Esophagus muscularis mucosa (tissue), 4 donors: ENCODE measurements around the gene GPR87. TPM values are rescaled to one million over a fixed set of nuclear protein-coding genes. Genes with fewer than 3 reads are reported as not detected.

Experiments
- DNase-seq: peaks from one replicate; pipeline ENCODE4 v3.0.0-alpha.2; 2017; ENCODE audit errors: extremely low spot score
- H3K27ac ChIP-seq, 4 donors: fragments of 200-600 bp; sonication (generic); replicated peaks in 1 of 4; 1 replicate in 3 of 4; 2 replicates in 1 of 4; pipeline ENCODE4 v1.5.1; 2016 to 2019; ENCODE audit warnings: mild to moderate bottlenecking in 1 of 4
- H3K27me3 ChIP-seq, 4 donors: fragments of 200-600 bp; sonication (generic); one replicate each; pipeline versions ENCODE4 v1.5.1 to v1.6.0; 2016 to 2019
- H3K36me3 ChIP-seq, 4 donors: fragments of 200-600 bp; sonication (generic); one replicate each; pipeline ENCODE4 v1.5.1; 2016 to 2019
- H3K4me1 ChIP-seq, 4 donors: fragments of 200-600 bp; sonication (generic); one replicate each; pipeline ENCODE4 v1.5.1; 2016 to 2019
- H3K4me3 ChIP-seq, 4 donors: fragments of 200-600 bp; sonication (generic); 1 replicate in 2 of 4; 2 replicates in 2 of 4; pipeline ENCODE4 v1.5.1; 2016 to 2019; ENCODE audit warnings: mild to moderate bottlenecking in 4 of 4, moderate library complexity in 1 of 4
- H3K9me3 ChIP-seq, 4 donors: fragments of 200-600 bp; sonication (generic); 1 replicate in 3 of 4; 2 replicates in 1 of 4; pipeline ENCODE4 v1.5.1; 2016 to 2019
- EP300 ChIP-seq: sonication (generic); formaldehyde crosslinking; IDR thresholded peaks from one replicate; pipeline ENCODE4 v1.6.1; 2017; ENCODE audit warnings: antibody characterized with exemption
- POLR2A ChIP-seq: fragments of 450-650 bp; IDR thresholded peaks from one replicate; pipeline ENCODE4 v1.6.1; 2017; ENCODE audit warnings: antibody characterized with exemption, moderate library complexity, mild to moderate bottlenecking, low read depth
- POLR2AphosphoS5 ChIP-seq, 2 donors: sonication (generic); formaldehyde crosslinking; IDR thresholded peaks; one replicate each; pipeline ENCODE4 v1.6.1; 2017; ENCODE audit warnings: antibody characterized with exemption in 2 of 2
- WGBS: methylation state at CpG from one replicate; pipeline ENCODE4 v1.1.5; 2018; 5-methylcytosine and 5-hydroxymethylcytosine counted together
- intact Hi-C: fragments of 100-400 bp; cut with DNase I; formaldehyde crosslinking; loops from one replicate; pipeline ENCODE4 v1.15.1; 2023
- total RNA-seq, 4 donors: library from RNA; depleted of rRNA; stranded (reverse); fragments of >200 nt; gene quantifications; one replicate each; pipeline versions ENCODE4 v1.1.0 to v1.2.1, GENCODE V29; 2016
- TF ChIP-seq, protein P1 (sequence below), 3 experiments: fragments of 200-600 bp in 2 of 3; fragments of 450-650 bp in 1 of 3; sonication (generic) in 2 of 3; IDR thresholded peaks; one replicate each; pipeline ENCODE4 v1.5.1; 2017 to 2019; ENCODE audit warnings: antibody characterized with exemption in 3 of 3, mild to moderate bottlenecking in 2 of 3, moderate library complexity in 1 of 3

GPR87 gene, protein sequence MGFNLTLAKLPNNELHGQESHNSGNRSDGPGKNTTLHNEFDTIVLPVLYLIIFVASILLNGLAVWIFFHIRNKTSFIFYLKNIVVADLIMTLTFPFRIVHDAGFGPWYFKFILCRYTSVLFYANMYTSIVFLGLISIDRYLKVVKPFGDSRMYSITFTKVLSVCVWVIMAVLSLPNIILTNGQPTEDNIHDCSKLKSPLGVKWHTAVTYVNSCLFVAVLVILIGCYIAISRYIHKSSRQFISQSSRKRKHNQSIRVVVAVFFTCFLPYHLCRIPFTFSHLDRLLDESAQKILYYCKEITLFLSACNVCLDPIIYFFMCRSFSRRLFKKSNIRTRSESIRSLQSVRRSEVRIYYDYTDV
- not detected for total RNA-seq

DNA sequence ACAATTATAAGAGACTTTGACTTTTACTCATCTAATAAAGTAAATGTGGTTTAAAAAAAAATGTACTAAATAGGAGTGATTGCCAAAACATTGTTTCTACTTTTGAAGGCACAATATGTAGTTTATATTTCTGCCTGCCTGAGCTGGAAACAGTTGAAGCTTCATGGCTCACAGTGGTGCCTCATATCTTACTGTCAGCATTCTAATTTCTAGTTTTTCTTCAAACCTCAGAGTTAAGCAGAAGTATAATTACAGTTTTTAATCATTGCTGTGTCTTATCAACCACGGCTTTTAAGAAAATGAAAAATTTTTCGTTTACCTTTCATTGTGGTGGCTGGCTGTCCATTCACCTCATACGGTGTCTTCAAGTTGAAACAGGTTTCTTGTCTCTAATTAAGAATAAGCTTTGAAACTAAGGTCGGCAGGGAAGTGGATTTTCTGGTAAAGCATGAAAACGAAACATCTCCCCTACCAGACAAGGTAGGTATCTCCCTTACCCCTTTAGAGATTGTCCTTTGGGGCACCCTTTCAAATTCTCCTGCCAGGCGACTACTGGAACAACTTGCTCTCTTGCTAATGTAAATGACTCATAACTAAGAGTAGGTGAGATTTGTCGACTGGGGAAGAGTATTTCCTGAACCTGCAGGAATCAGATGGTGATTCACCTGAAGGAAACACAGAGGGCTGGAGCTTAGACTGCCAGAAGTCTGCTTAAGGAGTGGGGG, at the start of gene GPR87:
Gene GPR87, minus strand, starts transcription at position 554 of the 725 bp plus-strand sequence. CDS start 16,720 bp downstream, outside the sequence.
- Histone ChIP-seq H3K27me3 (no peaks in the 10 kb centered on the region), H3K9me3 (no peaks in the 10 kb centered on the region), H3K36me3 (no peaks in the 10 kb centered on the region), H3K27ac (no peak within 1 kb of the TSS), H3K4me3 (no peak within 1 kb of the TSS), H3K4me1 (no peaks in the 10 kb centered on the region)
- TF ChIP-seq POLR2AphosphoS5 (IDR thresholded peaks at IDR 0.05) (no peak), POLR2A (no peak), EP300 (no peak)
- TF ChIP-seq, protein P1, sequence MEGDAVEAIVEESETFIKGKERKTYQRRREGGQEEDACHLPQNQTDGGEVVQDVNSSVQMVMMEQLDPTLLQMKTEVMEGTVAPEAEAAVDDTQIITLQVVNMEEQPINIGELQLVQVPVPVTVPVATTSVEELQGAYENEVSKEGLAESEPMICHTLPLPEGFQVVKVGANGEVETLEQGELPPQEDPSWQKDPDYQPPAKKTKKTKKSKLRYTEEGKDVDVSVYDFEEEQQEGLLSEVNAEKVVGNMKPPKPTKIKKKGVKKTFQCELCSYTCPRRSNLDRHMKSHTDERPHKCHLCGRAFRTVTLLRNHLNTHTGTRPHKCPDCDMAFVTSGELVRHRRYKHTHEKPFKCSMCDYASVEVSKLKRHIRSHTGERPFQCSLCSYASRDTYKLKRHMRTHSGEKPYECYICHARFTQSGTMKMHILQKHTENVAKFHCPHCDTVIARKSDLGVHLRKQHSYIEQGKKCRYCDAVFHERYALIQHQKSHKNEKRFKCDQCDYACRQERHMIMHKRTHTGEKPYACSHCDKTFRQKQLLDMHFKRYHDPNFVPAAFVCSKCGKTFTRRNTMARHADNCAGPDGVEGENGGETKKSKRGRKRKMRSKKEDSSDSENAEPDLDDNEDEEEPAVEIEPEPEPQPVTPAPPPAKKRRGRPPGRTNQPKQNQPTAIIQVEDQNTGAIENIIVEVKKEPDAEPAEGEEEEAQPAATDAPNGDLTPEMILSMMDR (IDR thresholded peaks at IDR 0.05): no peak
- intact Hi-C loops: no loop called here
- DNase-seq: no peak
- 81% methylated on average over 7 of the region's 7 CpGs for WGBS

DNA sequence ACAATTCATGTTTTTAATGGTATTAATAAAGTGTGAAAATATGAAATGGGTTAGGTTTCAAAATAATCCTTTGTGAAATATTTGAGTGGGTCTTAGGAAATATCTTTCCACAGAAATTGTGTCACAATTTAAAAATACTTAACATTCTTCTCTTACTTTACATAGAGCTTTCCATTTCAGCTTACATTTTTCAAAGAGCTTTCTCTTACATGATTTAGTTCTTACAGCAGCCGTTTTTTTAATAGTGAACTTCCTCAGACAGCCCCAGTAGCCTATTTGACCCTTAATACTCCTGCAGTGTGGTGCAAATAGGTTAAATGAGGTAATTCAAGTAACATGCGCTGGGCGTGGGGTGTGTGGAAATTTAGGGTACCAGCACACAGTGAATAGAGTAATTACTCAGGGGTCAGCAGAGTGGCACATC, 46.1 kb upstream of the GPR87 start:
- H3K9me3 ChIP-seq: no peaks in the 10 kb centered on the region
- no peaks in the 10 kb centered on the region for H3K27me3 ChIP-seq
- peaks cover 0 to 2% (median 0%) of the 10 kb centered on the region in 4 donors for H3K4me1 ChIP-seq
- H3K4me3 ChIP-seq: no peak overlapping the region
- WGBS: 59% methylated on average over 3 of the region's 3 CpGs
- H3K27ac ChIP-seq: no peak overlapping the region
- intact Hi-C loops: no loop called here
- TF ChIP-seq POLR2AphosphoS5 (IDR thresholded peaks at IDR 0.05) (no peak), POLR2A (no peak), EP300 (no peak)
- TF ChIP-seq, protein P1 (IDR thresholded peaks at IDR 0.05): no peak
- H3K36me3 ChIP-seq: no peaks in the 10 kb centered on the region
- no peak for DNase-seq

DNA sequence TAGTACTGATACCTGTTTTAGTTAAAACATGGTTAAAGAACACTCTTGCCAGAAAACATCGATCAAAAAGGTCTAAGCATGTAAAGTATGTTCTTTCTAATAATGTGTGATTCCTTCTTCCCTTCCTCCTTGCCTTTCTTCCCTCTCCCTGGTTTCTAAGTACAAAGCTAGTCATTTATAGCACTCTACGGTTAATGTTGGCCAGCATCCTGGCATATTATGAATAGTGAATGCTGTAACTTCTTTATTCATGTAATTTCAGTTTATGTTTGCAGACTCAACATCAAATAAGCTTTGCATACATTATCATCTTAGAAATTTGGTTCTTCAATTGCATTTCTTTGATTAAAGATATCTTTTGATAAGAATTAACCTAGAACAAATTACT, 40.8 kb upstream of the GPR87 start:
- no peak overlapping the region for H3K27ac ChIP-seq
- H3K27me3 ChIP-seq: no peaks in the 10 kb centered on the region
- intact Hi-C loops: no loop called here
- DNase-seq: no peak
- no peak overlapping the region for H3K4me3 ChIP-seq
- TF ChIP-seq EP300: no peak
- TF ChIP-seq POLR2AphosphoS5 (IDR thresholded peaks at IDR 0.05): no peak
- TF ChIP-seq, protein P1 (IDR thresholded peaks at IDR 0.05): no peak
- no peak for TF ChIP-seq POLR2A
- peaks cover 0 to 9% (median 3%) of the 10 kb centered on the region in 4 donors for H3K4me1 ChIP-seq
- no peaks in the 10 kb centered on the region for H3K9me3 ChIP-seq
- no peaks in the 10 kb centered on the region for H3K36me3 ChIP-seq
- WGBS: 47% methylated on average over 2 of the region's 2 CpGs

DNA sequence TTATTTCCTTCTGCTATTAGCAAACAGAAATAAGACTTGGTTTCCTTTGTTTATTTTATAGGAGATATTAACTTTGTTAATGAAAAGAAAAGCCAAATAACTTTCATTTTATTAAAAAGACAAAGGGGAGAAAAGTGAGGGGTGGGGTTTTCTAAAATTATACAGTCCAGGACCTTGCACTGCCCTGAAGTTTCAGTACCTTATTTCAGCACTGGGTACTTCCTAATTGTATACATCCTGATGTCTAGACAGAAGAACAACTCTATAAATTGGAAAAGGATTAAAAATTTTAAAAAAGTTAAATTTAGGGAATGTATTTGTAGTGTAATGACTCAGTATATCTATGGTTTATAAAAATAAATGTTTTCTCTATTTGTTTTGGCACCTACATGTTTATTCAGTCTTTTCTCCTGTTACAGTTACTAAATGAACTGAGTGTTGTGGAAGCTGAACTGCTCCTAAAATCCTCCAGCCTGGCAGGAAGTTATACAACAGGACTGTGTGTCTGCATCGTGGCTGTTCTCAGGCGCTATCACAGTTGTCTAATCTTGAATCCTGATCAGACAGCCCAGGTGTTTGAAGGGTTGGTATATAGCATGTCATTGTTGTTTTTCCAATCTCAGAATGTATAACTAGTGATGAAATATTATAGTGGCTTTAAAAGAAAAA, 40.3 kb upstream of the GPR87 start:
- Histone ChIP-seq H3K27ac (no peak overlapping the region), H3K4me3 (no peak overlapping the region), H3K4me1 (peaks cover 0 to 9% (median 3%) of the 10 kb centered on the region in 4 donors), H3K9me3 (no peaks in the 10 kb centered on the region), H3K36me3 (no peaks in the 10 kb centered on the region), H3K27me3 (no peaks in the 10 kb centered on the region)
- WGBS: 39% methylated on average over 2 of the region's 2 CpGs
- DNase-seq: no peak
- intact Hi-C loops: no loop called here
- TF ChIP-seq EP300 (no peak), POLR2A (no peak), POLR2AphosphoS5 (IDR thresholded peaks at IDR 0.05) (no peak)
- TF ChIP-seq, protein P1 (IDR thresholded peaks at IDR 0.05): no peak
